ENCODE results near the gene ATF6. TPM values are rescaled to one million over a fixed set of nuclear protein-coding genes. Genes with fewer than 3 reads are reported as not detected.

Gene ATF6
- total RNA-seq, 2 experiments from 2014 or later, result 23.5 to 24.6 TPM

DNA sequence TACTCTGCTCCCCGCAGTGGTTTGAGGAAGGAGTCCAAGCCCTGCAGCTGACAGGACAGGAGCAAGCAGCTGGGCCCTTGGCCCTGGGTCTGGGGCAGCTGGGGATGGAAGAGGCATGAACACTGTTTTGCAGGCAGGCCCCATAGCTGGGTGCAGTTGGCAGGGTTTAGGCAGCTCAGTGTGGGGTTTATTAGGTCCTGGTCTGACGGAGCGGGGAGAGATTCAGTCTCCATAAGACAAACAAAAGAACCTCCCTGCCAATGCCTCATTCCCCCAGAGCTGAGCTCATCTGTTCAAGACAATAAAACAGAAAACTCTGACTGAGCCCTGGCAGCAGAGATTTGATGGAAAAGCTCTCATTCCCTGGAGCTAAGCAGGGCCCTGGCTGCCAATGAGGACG, 220.2 kb downstream of the ATF6 start:
- CTCF ChIA-PET, result interaction anchor here (1.0 to 1.3 kb wide), 2 partner anchors 14 to 84 kb away, joined by 3 read pairs; no protein-coding TSS in a partner anchor
- Mint-ChIP-seq H3K36me3 (ENCODE audit: low read depth) (peaks cover 2% of the 10 kb centered on the region), H3K9me3 (peaks cover 6% of the 10 kb centered on the region), H3K4me3 (no peak overlapping the region), H3K27ac (no peak overlapping the region), H3K4me1 (ENCODE audit: low read depth) (peaks cover 3% of the 10 kb centered on the region), H3K27me3 (ENCODE audit: low read depth) (no peaks in the 10 kb centered on the region)
- no peak for DNase-seq
- intact Hi-C loops (cut with micrococcal nuclease), result no loop called here

DNA sequence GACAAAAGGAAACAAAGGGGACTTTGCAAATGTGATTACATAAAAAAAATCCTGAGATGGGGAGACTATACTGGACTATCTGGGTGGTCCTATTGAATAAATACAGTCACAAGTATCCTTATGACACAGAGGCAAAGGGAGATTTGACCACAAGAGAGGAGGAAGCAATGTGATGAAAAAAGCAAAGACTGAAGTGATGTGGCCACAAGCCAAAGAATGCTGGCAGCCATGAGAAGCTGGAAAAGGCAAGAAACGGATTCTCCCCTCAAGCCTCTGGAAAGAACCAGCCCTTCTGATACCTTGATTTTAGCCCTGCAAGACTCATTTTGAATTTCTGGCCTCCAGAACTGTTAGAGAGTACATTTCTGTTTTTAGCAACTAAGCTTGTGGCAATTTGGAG, 221.2 kb downstream of the ATF6 start:
- CTCF ChIA-PET, result interaction anchor here (0.7 to 1.3 kb wide), 3 partner anchors 15 to 85 kb away, joined by 3 read pairs; no protein-coding TSS in a partner anchor
- no peak for DNase-seq
- H3K4me1 Mint-ChIP-seq (ENCODE audit: low read depth), result peaks cover 3% of the 10 kb centered on the region
- intact Hi-C loops (cut with micrococcal nuclease), result no loop called here
- peaks cover 6% of the 10 kb centered on the region for H3K9me3 Mint-ChIP-seq
- H3K4me3 Mint-ChIP-seq, result no peak overlapping the region
- H3K27ac Mint-ChIP-seq, result no peak overlapping the region
- no peaks in the 10 kb centered on the region for H3K27me3 Mint-ChIP-seq (ENCODE audit: low read depth)
- H3K36me3 Mint-ChIP-seq (ENCODE audit: low read depth), result peaks cover 2% of the 10 kb centered on the region

DNA sequence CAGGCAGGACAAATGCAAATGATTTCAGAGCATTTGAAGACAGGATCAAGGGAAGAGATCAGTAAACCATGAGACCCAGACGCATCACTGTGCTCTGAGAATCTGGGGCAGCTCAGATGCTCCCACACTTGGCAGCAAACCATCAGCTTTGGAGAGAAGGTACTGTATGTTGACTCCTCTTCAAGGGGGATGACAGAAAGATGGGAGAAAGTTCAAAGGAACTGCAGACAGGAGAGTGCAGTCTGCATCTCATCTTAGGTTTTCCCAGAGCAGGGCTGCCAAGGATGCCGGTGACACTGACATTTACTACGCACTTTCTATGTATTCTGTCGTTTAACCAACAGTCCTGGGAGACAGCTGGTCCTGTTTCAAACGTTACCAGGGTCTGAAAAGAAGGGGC, 221.8 kb downstream of the ATF6 start:
- CTCF ChIA-PET, result no interaction called here
- Mint-ChIP-seq H3K4me3 (no peak overlapping the region), H3K36me3 (ENCODE audit: low read depth) (peaks cover 2% of the 10 kb centered on the region), H3K9me3 (peaks cover 6% of the 10 kb centered on the region), H3K4me1 (ENCODE audit: low read depth) (peaks cover 3% of the 10 kb centered on the region), H3K27me3 (ENCODE audit: low read depth) (no peaks in the 10 kb centered on the region), H3K27ac (no peak overlapping the region)
- no peak for DNase-seq
- intact Hi-C loops (cut with micrococcal nuclease), result no loop called here

DNA sequence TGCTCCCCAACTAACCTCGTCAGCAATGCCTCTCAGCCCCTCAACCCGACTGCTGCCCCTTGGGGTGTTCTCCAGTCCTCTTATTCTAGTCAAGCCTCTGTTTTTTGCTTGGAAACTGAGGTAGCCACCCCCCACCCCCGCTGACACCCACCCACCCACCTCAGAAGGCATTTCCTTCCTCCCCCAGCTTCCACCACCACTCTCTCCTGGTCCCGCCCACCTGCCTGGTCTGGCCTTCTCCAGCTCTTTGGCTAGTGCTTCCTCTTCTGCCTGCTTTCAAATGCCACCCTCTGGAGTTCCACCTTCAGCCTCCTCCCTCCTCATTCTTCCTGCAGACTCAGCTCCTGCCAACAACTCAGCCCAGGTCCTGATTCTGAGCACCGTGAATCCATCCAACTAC, 222.3 kb downstream of the ATF6 start:
- no peak for DNase-seq
- no peaks in the 10 kb centered on the region for H3K27me3 Mint-ChIP-seq (ENCODE audit: low read depth)
- peaks cover 6% of the 10 kb centered on the region for H3K9me3 Mint-ChIP-seq
- H3K27ac Mint-ChIP-seq, result no peak overlapping the region
- CTCF ChIA-PET, result no interaction called here
- peaks cover 3% of the 10 kb centered on the region for H3K4me1 Mint-ChIP-seq (ENCODE audit: low read depth)
- peaks cover 3% of the 10 kb centered on the region for H3K36me3 Mint-ChIP-seq (ENCODE audit: low read depth)
- no peak overlapping the region for H3K4me3 Mint-ChIP-seq
- intact Hi-C loops (cut with micrococcal nuclease), result no loop called here

- peaks cover 3% of the 10 kb centered on the region for H3K4me1 Mint-ChIP-seq (ENCODE audit: low read depth)
- peaks cover 6% of the 10 kb centered on the region for H3K9me3 Mint-ChIP-seq
- intact Hi-C loops (cut with micrococcal nuclease), result no loop called here
- no peak overlapping the region for H3K27ac Mint-ChIP-seq
- no peaks in the 10 kb centered on the region for H3K27me3 Mint-ChIP-seq (ENCODE audit: low read depth)
- H3K4me3 Mint-ChIP-seq, result no peak overlapping the region
- peaks cover 5% of the 10 kb centered on the region for H3K36me3 Mint-ChIP-seq (ENCODE audit: low read depth)
- no peak for DNase-seq
- CTCF ChIA-PET, result interaction anchor here (0.7 kb wide), 1 partner anchor 419 kb away, joined by 4 read pairs; no protein-coding TSS in a partner anchor
These were observed 223.0 kb downstream of the ATF6 start for GRCh38 chr1:161989108-161989507.

- H3K4me1 Mint-ChIP-seq (ENCODE audit: low read depth), result peaks cover 3% of the 10 kb centered on the region
- intact Hi-C loops (cut with micrococcal nuclease), result no loop called here
- no peak overlapping the region for H3K4me3 Mint-ChIP-seq
- H3K36me3 Mint-ChIP-seq (ENCODE audit: low read depth), result peaks cover 5% of the 10 kb centered on the region
- peaks cover 6% of the 10 kb centered on the region for H3K9me3 Mint-ChIP-seq
- CTCF ChIA-PET, result interaction anchor here (0.7 kb wide), 1 partner anchor 419 kb away, joined by 4 read pairs; no protein-coding TSS in a partner anchor
- no peak overlapping the region for H3K27ac Mint-ChIP-seq
- no peak for DNase-seq
- no peaks in the 10 kb centered on the region for H3K27me3 Mint-ChIP-seq (ENCODE audit: low read depth)
These were observed 223.7 kb downstream of the ATF6 start for GRCh38 chr1:161989786-161990185.

DNA sequence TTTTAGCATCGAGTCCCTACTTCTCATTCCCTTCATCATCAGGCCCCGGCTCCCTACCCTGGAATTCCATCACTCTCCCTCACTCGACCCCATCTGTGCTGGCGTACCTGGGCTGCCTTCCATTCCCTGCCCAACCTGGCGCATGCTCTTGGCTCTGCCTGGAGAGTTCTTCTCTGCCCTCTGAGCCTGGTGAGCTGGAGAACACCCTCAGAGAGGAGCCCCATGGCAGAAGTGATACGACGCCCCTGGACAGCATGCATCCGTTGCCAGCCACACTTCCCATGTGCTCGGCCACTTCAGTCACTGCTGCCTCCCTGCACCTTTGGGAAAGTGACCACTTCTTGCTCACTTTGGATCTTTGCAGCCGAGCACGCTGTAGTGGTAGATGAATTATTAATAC, 227.5 kb downstream of the ATF6 start:
- H3K4me1 Mint-ChIP-seq (ENCODE audit: low read depth), result peaks cover 3% of the 10 kb centered on the region
- no peaks in the 10 kb centered on the region for H3K9me3 Mint-ChIP-seq
- H3K27ac Mint-ChIP-seq, result no peak overlapping the region
- intact Hi-C loops (cut with micrococcal nuclease), result no loop called here
- CTCF ChIA-PET, result interaction anchor here (0.9 kb wide), 1 partner anchor 118 kb away, joined by 3 read pairs; no protein-coding TSS in a partner anchor
- no peak for DNase-seq
- no peak overlapping the region for H3K4me3 Mint-ChIP-seq
- H3K27me3 Mint-ChIP-seq (ENCODE audit: low read depth), result no peaks in the 10 kb centered on the region
- H3K36me3 Mint-ChIP-seq (ENCODE audit: low read depth), result peaks cover 4% of the 10 kb centered on the region

GRCh38 chr1:161994175-161994668, 228.1 kb downstream of the ATF6 start:
- CTCF ChIA-PET, result interaction anchor here (1.1 kb wide), 1 partner anchor 227 kb away, joined by 3 read pairs; no protein-coding TSS in a partner anchor
- Mint-ChIP-seq H3K27me3 (ENCODE audit: low read depth) (no peaks in the 10 kb centered on the region), H3K4me1 (ENCODE audit: low read depth) (no peaks in the 10 kb centered on the region), H3K36me3 (ENCODE audit: low read depth) (peaks cover 3% of the 10 kb centered on the region), H3K9me3 (no peaks in the 10 kb centered on the region), H3K4me3 (no peak overlapping the region), H3K27ac (no peak overlapping the region)
- intact Hi-C loops (cut with micrococcal nuclease), result no loop called here
- no peak for DNase-seq

DNA sequence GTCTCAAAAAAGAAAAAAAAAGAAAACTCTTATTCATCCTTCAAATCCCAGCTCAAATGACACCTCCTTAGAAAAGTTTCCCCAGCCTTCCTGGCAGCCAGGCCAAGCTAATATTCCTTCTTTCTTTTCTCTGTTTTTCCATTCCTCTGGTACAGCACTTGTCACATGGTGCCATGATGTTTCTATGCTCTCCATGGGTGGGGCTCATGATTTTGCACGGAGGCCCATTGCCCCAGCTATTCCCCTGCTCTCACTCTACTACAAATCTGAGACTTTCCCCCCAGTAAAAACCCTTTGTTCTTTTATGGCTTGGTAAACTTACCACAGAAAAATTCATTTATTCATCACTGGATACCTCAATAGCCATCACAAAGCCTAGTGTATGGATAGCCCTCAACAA, 231.0 kb downstream of the ATF6 start:
- Mint-ChIP-seq H3K36me3 (ENCODE audit: low read depth) (peaks cover 3% of the 10 kb centered on the region), H3K9me3 (no peaks in the 10 kb centered on the region), H3K4me3 (no peak overlapping the region), H3K4me1 (ENCODE audit: low read depth) (no peaks in the 10 kb centered on the region), H3K27ac (no peak overlapping the region), H3K27me3 (ENCODE audit: low read depth) (no peaks in the 10 kb centered on the region)
- no peak for DNase-seq
- intact Hi-C loops (cut with micrococcal nuclease), result no loop called here
- CTCF ChIA-PET, result no interaction called here

- no peak overlapping the region for H3K27ac Mint-ChIP-seq
- no peak for DNase-seq
- no peaks in the 10 kb centered on the region for H3K36me3 Mint-ChIP-seq (ENCODE audit: low read depth)
- H3K4me1 Mint-ChIP-seq (ENCODE audit: low read depth), result no peaks in the 10 kb centered on the region
- intact Hi-C loops (cut with micrococcal nuclease), result no loop called here
- CTCF ChIA-PET, result no interaction called here
- no peaks in the 10 kb centered on the region for H3K27me3 Mint-ChIP-seq (ENCODE audit: low read depth)
- no peak overlapping the region for H3K4me3 Mint-ChIP-seq
- H3K9me3 Mint-ChIP-seq, result no peaks in the 10 kb centered on the region
These were observed 232.7 kb downstream of the ATF6 start for GRCh38 chr1:161998811-161999210.

DNA sequence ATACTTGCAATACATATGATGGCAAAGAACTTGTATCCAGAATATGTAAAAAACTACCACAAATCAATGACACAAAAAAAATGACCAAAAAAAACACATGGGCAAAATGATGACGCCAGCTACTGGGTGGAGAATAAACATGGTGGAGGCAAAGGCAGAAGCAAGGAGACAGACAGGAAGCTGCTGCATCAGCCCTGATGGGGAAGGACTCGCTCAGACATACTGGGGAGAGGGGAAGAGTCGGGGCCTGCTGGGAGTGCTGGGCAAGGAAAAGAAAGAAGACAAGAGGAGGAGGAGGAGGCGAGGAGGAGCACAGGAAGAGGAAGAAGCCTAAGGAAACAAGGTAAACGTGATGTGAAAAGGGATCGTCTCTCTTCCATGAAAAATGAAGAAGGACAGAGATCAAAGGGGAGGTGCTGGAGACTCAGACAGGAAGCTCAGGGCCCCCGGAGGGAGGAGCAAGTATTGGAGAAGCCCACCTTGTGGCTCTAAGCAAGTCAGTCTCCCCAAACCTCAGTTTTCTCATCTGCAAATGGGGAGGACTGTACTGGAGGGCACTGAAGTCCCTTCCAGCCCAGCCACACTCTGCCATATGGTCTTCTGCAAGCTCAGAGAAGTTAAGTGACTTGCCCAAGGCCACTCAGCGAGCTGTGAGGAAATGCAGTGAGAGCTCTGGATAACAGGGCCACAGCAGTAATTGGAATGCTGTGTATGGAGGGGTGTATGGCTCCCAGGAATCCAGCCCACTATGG, 233.4 kb downstream of the ATF6 start:
- H3K27ac Mint-ChIP-seq, result no peak overlapping the region
- CTCF ChIA-PET, result no interaction called here
- H3K36me3 Mint-ChIP-seq (ENCODE audit: low read depth), result no peaks in the 10 kb centered on the region
- no peak overlapping the region for H3K4me3 Mint-ChIP-seq
- no peaks in the 10 kb centered on the region for H3K27me3 Mint-ChIP-seq (ENCODE audit: low read depth)
- intact Hi-C loops (cut with micrococcal nuclease), result no loop called here
- H3K9me3 Mint-ChIP-seq, result no peaks in the 10 kb centered on the region
- peaks cover 4% of the 10 kb centered on the region for H3K4me1 Mint-ChIP-seq (ENCODE audit: low read depth)
- no peak for DNase-seq

DNA sequence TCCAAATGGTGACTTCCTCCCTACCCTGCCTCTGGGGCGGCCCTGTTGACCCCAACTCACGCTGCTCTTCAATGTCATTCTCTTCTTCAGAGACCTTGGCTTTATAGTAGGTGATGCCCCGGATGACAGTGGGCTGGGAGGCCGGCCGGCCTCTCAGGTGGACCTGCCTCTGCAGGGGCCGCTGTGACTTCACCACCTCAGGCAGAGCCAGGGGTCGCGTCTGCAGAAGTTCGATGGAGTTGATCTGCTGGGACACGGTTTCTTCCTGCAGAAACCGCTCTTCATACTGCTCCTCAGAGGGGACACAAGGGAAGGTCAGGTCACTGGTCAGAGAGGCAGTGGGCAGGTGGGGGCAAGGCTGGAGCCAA, 233.9 kb downstream of the ATF6 start:
- Mint-ChIP-seq H3K27me3 (ENCODE audit: low read depth) (no peaks in the 10 kb centered on the region), H3K4me1 (ENCODE audit: low read depth) (peaks cover 9% of the 10 kb centered on the region), H3K36me3 (ENCODE audit: low read depth) (no peaks in the 10 kb centered on the region), H3K27ac (no peak overlapping the region), H3K4me3 (no peak overlapping the region), H3K9me3 (no peaks in the 10 kb centered on the region)
- intact Hi-C loops (cut with micrococcal nuclease), result no loop called here
- CTCF ChIA-PET, result interaction anchor here (0.6 kb wide), 1 partner anchor 77 kb away, joined by 3 read pairs; no protein-coding TSS in a partner anchor
- no peak for DNase-seq
